ENCODE data around the gene STX18. TPM values are rescaled to one million over a fixed set of nuclear protein-coding genes. Genes with fewer than 3 reads are reported as not detected.

The STX18 gene
- total and polyA plus RNA-seq, 2 of the 13 experiments (the other 11 are each of a cell fraction or from before 2014, with no cell fraction given), result 23.9 to 37.1 TPM

- TF ChIP-seq, protein P1, sequence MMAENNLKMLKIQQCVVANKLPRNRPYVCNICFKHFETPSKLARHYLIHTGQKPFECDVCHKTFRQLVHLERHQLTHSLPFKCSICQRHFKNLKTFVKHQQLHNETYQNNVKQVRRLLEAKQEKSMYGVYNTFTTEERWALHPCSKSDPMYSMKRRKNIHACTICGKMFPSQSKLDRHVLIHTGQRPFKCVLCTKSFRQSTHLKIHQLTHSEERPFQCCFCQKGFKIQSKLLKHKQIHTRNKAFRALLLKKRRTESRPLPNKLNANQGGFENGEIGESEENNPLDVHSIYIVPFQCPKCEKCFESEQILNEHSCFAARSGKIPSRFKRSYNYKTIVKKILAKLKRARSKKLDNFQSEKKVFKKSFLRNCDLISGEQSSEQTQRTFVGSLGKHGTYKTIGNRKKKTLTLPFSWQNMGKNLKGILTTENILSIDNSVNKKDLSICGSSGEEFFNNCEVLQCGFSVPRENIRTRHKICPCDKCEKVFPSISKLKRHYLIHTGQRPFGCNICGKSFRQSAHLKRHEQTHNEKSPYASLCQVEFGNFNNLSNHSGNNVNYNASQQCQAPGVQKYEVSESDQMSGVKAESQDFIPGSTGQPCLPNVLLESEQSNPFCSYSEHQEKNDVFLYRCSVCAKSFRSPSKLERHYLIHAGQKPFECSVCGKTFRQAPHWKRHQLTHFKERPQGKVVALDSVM (CRISPR knock-in tag; IDR thresholded peaks at IDR 0.05), result peak; percentile 56; the same call in 1 of the 2 replicates
- TF ChIP-seq ZNF792 (CRISPR knock-in tag; IDR thresholded peaks at IDR 0.05) (peak; percentile 53; the same call in 1 of the 2 replicates), PAXIP1 (CRISPR knock-in tag; conservative IDR thresholded peaks at IDR 0.05) (peak; percentile 76), ZNF552 (CRISPR knock-in tag; IDR thresholded peaks at IDR 0.05; ENCODE audit: borderline replicate concordance) (no peak), CHCHD3 (CRISPR knock-in tag; IDR thresholded peaks at IDR 0.05) (no peak), MEF2D (CRISPR knock-in tag; IDR thresholded peaks at IDR 0.05) (peak; percentile 49; the same call in 1 of the 2 replicates), HMG20B (CRISPR knock-in tag; conservative IDR thresholded peaks at IDR 0.05) (0 out of 2 replicates have a peak, but pooled peaks have one; percentile 43), ARID4A (CRISPR knock-in tag; IDR thresholded peaks at IDR 0.05; ENCODE audit: borderline replicate concordance) (0 out of 2 replicates have a peak, but pooled peaks have one; percentile 51), SP5 (CRISPR knock-in tag; IDR thresholded peaks at IDR 0.05; ENCODE audit: borderline replicate concordance, low read depth) (peak; percentile 80), KDM6A (CRISPR knock-in tag; IDR thresholded peaks at IDR 0.05; ENCODE audit: low read depth) (no peak), IKZF5 (CRISPR knock-in tag; IDR thresholded peaks at IDR 0.05) (peak; percentile 59; the same call in 1 of the 2 replicates), NR1H2 (CRISPR knock-in tag; IDR thresholded peaks at IDR 0.05; ENCODE audit: borderline replicate concordance, low read depth) (no peak), ELF3 (CRISPR knock-in tag; IDR thresholded peaks at IDR 0.05) (peak; percentile 73), KLF16 (CRISPR knock-in tag; IDR thresholded peaks at IDR 0.05) (peak in 1 of 2 experiments; percentile 45; a peak in 1 of 4 replicates), TBL1XR1 (IDR thresholded peaks at IDR 0.05; ENCODE audit: borderline replicate concordance, low read length, partially characterized antibody) (no peak), DMAP1 (CRISPR knock-in tag; IDR thresholded peaks at IDR 0.05) (0 out of 2 replicates have a peak, but pooled peaks have one; percentile 36)
- TF ChIP-seq, protein P2, sequence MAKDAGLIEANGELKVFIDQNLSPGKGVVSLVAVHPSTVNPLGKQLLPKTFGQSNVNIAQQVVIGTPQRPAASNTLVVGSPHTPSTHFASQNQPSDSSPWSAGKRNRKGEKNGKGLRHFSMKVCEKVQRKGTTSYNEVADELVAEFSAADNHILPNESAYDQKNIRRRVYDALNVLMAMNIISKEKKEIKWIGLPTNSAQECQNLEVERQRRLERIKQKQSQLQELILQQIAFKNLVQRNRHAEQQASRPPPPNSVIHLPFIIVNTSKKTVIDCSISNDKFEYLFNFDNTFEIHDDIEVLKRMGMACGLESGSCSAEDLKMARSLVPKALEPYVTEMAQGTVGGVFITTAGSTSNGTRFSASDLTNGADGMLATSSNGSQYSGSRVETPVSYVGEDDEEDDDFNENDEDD (CRISPR knock-in tag; IDR thresholded peaks at IDR 0.05; ENCODE audit: borderline replicate concordance), result peak; percentile 40; the same call in 1 of the 2 replicates
- TF ChIP-seq, protein P3, sequence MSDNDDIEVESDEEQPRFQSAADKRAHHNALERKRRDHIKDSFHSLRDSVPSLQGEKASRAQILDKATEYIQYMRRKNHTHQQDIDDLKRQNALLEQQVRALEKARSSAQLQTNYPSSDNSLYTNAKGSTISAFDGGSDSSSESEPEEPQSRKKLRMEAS (IDR thresholded peaks at IDR 0.05), result peak; percentile 75
Observed at GRCh38 chr4:4461850-4462249, 80.0 kb downstream of the STX18 start (continued).

Data from HepG2 (cell line).